WTC11 (cell line): ENCODE results near the gene ATP12A. TPM values are rescaled to one million over a fixed set of nuclear protein-coding genes. Genes with fewer than 3 reads are reported as not detected.

ENCODE experiments used
- ATAC-seq: fragments of 200-7000 bp; cut with Tn5 transposase; 2 replicates; pipeline ENCODE4 v1.10.0; 2021; ENCODE audit warnings: mild to moderate bottlenecking, moderate library complexity
- CTCF ChIA-PET: fragments of 300-600 bp; sonication (Branson Sonifier 250); formaldehyde crosslinking; loops from one replicate; lab custom pipeline; 2021; ENCODE audit warnings: antibody characterized with exemption; lab: Charles Lee
- POLR2A ChIA-PET: fragments of 350-600 bp; sonication (Branson Sonifier 250); formaldehyde crosslinking; loops from one replicate; lab custom pipeline; 2021; ENCODE audit warnings: antibody characterized with exemption; lab: Charles Lee
- DNase-seq: peaks from one replicate; pipeline ENCODE4 v3.0.0; 2021; ENCODE audit warnings: low spot score
- H3K27ac Mint-ChIP-seq: 2 replicates; pipeline ENCODE4 v1.8.0; 2021; ENCODE audit warnings: mixed read lengths
- H3K27me3 Mint-ChIP-seq: 2 replicates; pipeline ENCODE4 v1.8.0; 2021; ENCODE audit warnings: low read depth, mild to moderate bottlenecking, moderate library complexity, mixed read lengths
- H3K36me3 Mint-ChIP-seq: 2 replicates; pipeline ENCODE4 v1.8.0; 2021; ENCODE audit warnings: mixed read lengths
- H3K4me1 Mint-ChIP-seq: 2 replicates; pipeline ENCODE4 v1.8.0; 2022; ENCODE audit warnings: mixed read lengths
- H3K4me3 Mint-ChIP-seq: 2 replicates; pipeline ENCODE4 v1.8.0; 2021; ENCODE audit warnings: mild to moderate bottlenecking, moderate library complexity, mixed read lengths
- H3K9me3 Mint-ChIP-seq: 2 replicates; pipeline ENCODE4 v1.8.0; 2021; ENCODE audit warnings: mixed read lengths
- CBFB ChIP-seq: sonication (generic); formaldehyde crosslinking; IDR thresholded peaks from 2 replicates; pipeline ENCODE4 v1.8.1; 2022; ENCODE audit warnings: mild to moderate bottlenecking, low read depth, missing genetic modification reagents
- CDX4 ChIP-seq: fragments of 250-450 bp; sonication (Bioruptor Pico); IDR thresholded peaks from 2 replicates; pipeline ENCODE4 v1.9.0; 2021; ENCODE audit warnings: moderate library complexity, mild to moderate bottlenecking, inconsistent platforms, borderline replicate concordance
- ETV6 ChIP-seq: sonication (generic); formaldehyde crosslinking; IDR thresholded peaks from 2 replicates; pipeline ENCODE4 v1.8.1; 2022; ENCODE audit warnings: mild to moderate bottlenecking, missing genetic modification reagents
- FOXP1 ChIP-seq: sonication (generic); formaldehyde crosslinking; IDR thresholded peaks from 2 replicates; pipeline ENCODE4 v1.8.0; 2022; ENCODE audit warnings: missing genetic modification reagents, mild to moderate bottlenecking, moderate library complexity, borderline replicate concordance
- FOXP4 ChIP-seq: sonication (generic); formaldehyde crosslinking; IDR thresholded peaks from 2 replicates; pipeline ENCODE4 v1.8.0; 2022; ENCODE audit warnings: mild to moderate bottlenecking, missing genetic modification reagents
- GTF2I ChIP-seq: fragments of 250-450 bp; sonication (Bioruptor Pico); conservative IDR thresholded peaks from 2 replicates; pipeline ENCODE4 v1.4.0; 2021; ENCODE audit warnings: mild to moderate bottlenecking
- HMGXB4 ChIP-seq: sonication (generic); formaldehyde crosslinking; IDR thresholded peaks from 2 replicates; pipeline ENCODE4 v1.8.1; 2023; ENCODE audit warnings: mild to moderate bottlenecking, moderate library complexity, missing genetic modification reagents
- IRF1 ChIP-seq: sonication (generic); formaldehyde crosslinking; IDR thresholded peaks from 2 replicates; pipeline ENCODE4 v1.8.0; 2023; ENCODE audit warnings: missing genetic modification reagents
- IRF2 ChIP-seq: sonication (generic); formaldehyde crosslinking; IDR thresholded peaks from 2 replicates; pipeline ENCODE4 v1.8.0; 2022; ENCODE audit warnings: low read depth, missing genetic modification reagents, borderline replicate concordance
- NFATC4 ChIP-seq: fragments of 250-450 bp; sonication (Bioruptor Pico); IDR thresholded peaks from 2 replicates; pipeline ENCODE4 v1.9.0; 2021; ENCODE audit warnings: mild to moderate bottlenecking
- NR1H2 ChIP-seq: sonication (generic); formaldehyde crosslinking; IDR thresholded peaks from 2 replicates; pipeline ENCODE4 v1.9.0; 2021; ENCODE audit warnings: mild to moderate bottlenecking, moderate library complexity, missing genetic modification reagents
- NR3C1 ChIP-seq: sonication (generic); formaldehyde crosslinking; conservative IDR thresholded peaks from 2 replicates; pipeline ENCODE4 v1.8.1; 2023; ENCODE audit warnings: low read depth, mild to moderate bottlenecking, missing genetic modification reagents
- OVOL2 ChIP-seq: fragments of 250-450 bp; sonication (Bioruptor Pico); IDR thresholded peaks from 2 replicates; pipeline ENCODE4 v1.9.0; 2021; ENCODE audit warnings: mild to moderate bottlenecking, borderline replicate concordance
- PRDM15 ChIP-seq: sonication (generic); formaldehyde crosslinking; IDR thresholded peaks from 2 replicates; pipeline ENCODE4 v1.8.0; 2022; ENCODE audit warnings: missing genetic modification reagents
- PRRX2 ChIP-seq: fragments of 250-450 bp; sonication (Bioruptor Pico); IDR thresholded peaks from 2 replicates; pipeline ENCODE4 v1.8.0; 2021; ENCODE audit warnings: mild to moderate bottlenecking
- RELA ChIP-seq: sonication (generic); formaldehyde crosslinking; IDR thresholded peaks from 2 replicates; pipeline ENCODE4 v1.8.1; 2022; ENCODE audit warnings: missing genetic modification reagents, mild to moderate bottlenecking, borderline replicate concordance
- RORB ChIP-seq: fragments of 250-450 bp; sonication (Bioruptor Pico); IDR thresholded peaks from 2 replicates; pipeline ENCODE4 v1.9.0; 2021; ENCODE audit warnings: mild to moderate bottlenecking
- TCF7 ChIP-seq: sonication (generic); formaldehyde crosslinking; IDR thresholded peaks from 2 replicates; pipeline ENCODE4 v1.8.0; 2022; ENCODE audit warnings: mild to moderate bottlenecking, low read depth, missing genetic modification reagents, moderate library complexity
- TEAD1 ChIP-seq: sonication (generic); formaldehyde crosslinking; IDR thresholded peaks from 2 replicates; pipeline ENCODE4 v1.8.0; 2022; ENCODE audit warnings: mild to moderate bottlenecking, missing genetic modification reagents
- TP53 ChIP-seq: sonication (generic); formaldehyde crosslinking; IDR thresholded peaks from 2 replicates; pipeline ENCODE4 v1.8.1; 2023; ENCODE audit warnings: mild to moderate bottlenecking, missing genetic modification reagents
- USF2 ChIP-seq: sonication (generic); formaldehyde crosslinking; IDR thresholded peaks from 2 replicates; pipeline ENCODE4 v1.8.1; 2023; ENCODE audit warnings: mild to moderate bottlenecking, missing genetic modification reagents, moderate library complexity
- ZMAT4 ChIP-seq: fragments of 250-450 bp; sonication (Bioruptor Pico); IDR thresholded peaks from 2 replicates; pipeline ENCODE4 v1.9.0; 2021; ENCODE audit warnings: mild to moderate bottlenecking
- ZNF232 ChIP-seq: sonication (generic); formaldehyde crosslinking; IDR thresholded peaks from 2 replicates; pipeline ENCODE4 v1.8.0; 2022; ENCODE audit warnings: mild to moderate bottlenecking, missing genetic modification reagents
- ZNF423 ChIP-seq: fragments of 250-450 bp; sonication (Bioruptor Pico); IDR thresholded peaks from 2 replicates; pipeline ENCODE4 v2.1.2; 2022; ENCODE audit warnings: mild to moderate bottlenecking, moderate library complexity
- ZNF425 ChIP-seq: fragments of 250-450 bp; sonication (Bioruptor Pico); conservative IDR thresholded peaks from 2 replicates; pipeline ENCODE4 v1.9.0; 2021; ENCODE audit warnings: mild to moderate bottlenecking
- ZNF671 ChIP-seq: fragments of 250-450 bp; sonication (Bioruptor Pico); IDR thresholded peaks from 2 replicates; pipeline ENCODE4 v1.8.0; 2021; ENCODE audit warnings: mild to moderate bottlenecking
- total RNA-seq: library from RNA; stranded (reverse); gene quantifications from 3 replicates; pipeline ENCODE4 v1.2.3, GENCODE V29; 2021

Gene ATP12A
- total RNA-seq, 1 experiment from 2014 or later = 1.4 TPM

- H3K27ac Mint-ChIP-seq = no peak overlapping the region
- peaks cover 4% of the 10 kb centered on the region; the same call in 1 of the 2 replicates for H3K27me3 Mint-ChIP-seq
- no peaks in the 10 kb centered on the region for H3K36me3 Mint-ChIP-seq
- H3K4me1 Mint-ChIP-seq = peaks cover 40% of the 10 kb centered on the region
- ATAC-seq (no peak), DNase-seq (no peak)
- ChIA-PET POLR2A (no interaction called here), CTCF (interaction anchor here (0.8 kb wide), 1 partner anchor 306 kb away, joined by 4 read pairs; no protein-coding TSS in a partner anchor)
- TF ChIP-seq TP53 (CRISPR knock-in tag) = no peak
- no peak for TF ChIP-seq ZNF232 (CRISPR knock-in tag)
- no peak for TF ChIP-seq TEAD1 (CRISPR knock-in tag)
- no peak for TF ChIP-seq TCF7 (CRISPR knock-in tag)
- no peak for TF ChIP-seq IRF2 (CRISPR knock-in tag)
- no peak for TF ChIP-seq RELA
- no peak for TF ChIP-seq PRRX2 (CRISPR knock-in tag)
- TF ChIP-seq OVOL2 = no peak
- no peak for TF ChIP-seq ZNF423
- TF ChIP-seq CBFB (CRISPR knock-in tag) = no peak
- no peak for TF ChIP-seq GTF2I (CRISPR knock-in tag)
- no peak for TF ChIP-seq PRDM15 (CRISPR knock-in tag)
- TF ChIP-seq ZNF671 = no peak
- TF ChIP-seq NFATC4 = no peak
- no peak for TF ChIP-seq FOXP4 (CRISPR knock-in tag)
- TF ChIP-seq ETV6 = no peak
- TF ChIP-seq FOXP1 (CRISPR knock-in tag) = no peak
- TF ChIP-seq RORB (CRISPR knock-in tag) = no peak
- H3K4me3 Mint-ChIP-seq = no peak overlapping the region
- no peaks in the 10 kb centered on the region for H3K9me3 Mint-ChIP-seq
Measured at GRCh38 chr13:24688950-24689349, 8.7 kb downstream of the ATP12A start.

GRCh38 chr13:24691381-24691780 is 11.2 kb downstream of the ATP12A start:
- ChIA-PET POLR2A (no interaction called here), CTCF (interaction anchor here (1.5 kb wide), 1 partner anchor 46 kb away, joined by 3 read pairs; no protein-coding TSS in a partner anchor)
- H3K9me3 Mint-ChIP-seq = no peaks in the 10 kb centered on the region
- no peak for ATAC-seq
- peaks cover 4% of the 10 kb centered on the region; the same call in 1 of the 2 replicates for H3K27me3 Mint-ChIP-seq
- H3K27ac Mint-ChIP-seq = no peak overlapping the region
- no peak overlapping the region for H3K4me3 Mint-ChIP-seq
- H3K36me3 Mint-ChIP-seq = no peaks in the 10 kb centered on the region
- no peak for DNase-seq
- peaks cover 26% of the 10 kb centered on the region for H3K4me1 Mint-ChIP-seq
- TF ChIP-seq IRF1 (CRISPR knock-in tag) (no peak), ZNF425 (no peak), NR3C1 (CRISPR knock-in tag) (no peak), HMGXB4 (CRISPR knock-in tag) (no peak), USF2 (CRISPR knock-in tag) (no peak), ZMAT4 (no peak), CDX4 (CRISPR knock-in tag) (no peak), NR1H2 (CRISPR knock-in tag) (no peak), TEAD1 (CRISPR knock-in tag) (no peak), RELA (no peak)
